GM12878 (cell line): ENCODE data around the gene RUNX3.

Experiments
- BRCA1 ChIP-seq: IDR thresholded peaks from 2 replicates; pipeline ENCODE4 v1.6.1; 2011; ENCODE audit warnings: low read depth, low read length, improper control_type of control experiment
- CBX5 ChIP-seq: sonication (generic); IDR thresholded peaks from 2 replicates; pipeline ENCODE4 v1.6.1; 2016; ENCODE audit warnings: low read depth, moderate library complexity, mild to moderate bottlenecking, inconsistent platforms
- CTCF ChIP-seq, 3 experiments: IDR thresholded peaks in 2 of 3; conservative IDR thresholded peaks in 1 of 3; 2 replicates each; pipeline ENCODE4 v1.5.1; 2011; ENCODE audit warnings: low read depth in 3 of 3, low read length in 3 of 3, mild to moderate bottlenecking in 3 of 3, control low read depth in 2 of 3, moderate library complexity in 2 of 3, inconsistent platforms in 1 of 3, mixed read lengths in 1 of 3; ENCODE audit not compliant: control insufficient read depth in 2 of 3, insufficient read depth in 1 of 3; ENCODE audit errors: extremely low read depth in 1 of 3
- FOXK2 ChIP-seq: fragments of 450-650 bp; IDR thresholded peaks from 2 replicates; pipeline ENCODE4 v1.6.1; 2017; ENCODE audit warnings: mild to moderate bottlenecking, moderate library complexity
- NFYB ChIP-seq: IDR thresholded peaks from 2 replicates; pipeline ENCODE4 v1.6.1; 2011; ENCODE audit warnings: low read depth, mild to moderate bottlenecking, low read length, improper control_type of control experiment, moderate library complexity; ENCODE audit not compliant: insufficient read depth
- POLR2AphosphoS5 ChIP-seq: IDR thresholded peaks from 2 replicates; pipeline ENCODE4 v1.6.1; 2011; ENCODE audit warnings: mild to moderate bottlenecking, low read length, inconsistent platforms
- RFX5 ChIP-seq: IDR thresholded peaks from 2 replicates; pipeline ENCODE4 v1.6.1; 2011; ENCODE audit warnings: low read depth, low read length, improper control_type of control experiment
- SMC3 ChIP-seq: IDR thresholded peaks from 2 replicates; pipeline ENCODE4 v1.6.1; 2011; ENCODE audit warnings: low read length, improper control_type of control experiment, borderline replicate concordance
- SP1 ChIP-seq: IDR thresholded peaks from one replicate; pipeline ENCODE4 v1.6.1; 2011; ENCODE audit warnings: low read depth, low read length
- TCF12 ChIP-seq: IDR thresholded peaks from 2 replicates; pipeline ENCODE4 v1.6.1; 2011; ENCODE audit warnings: low read depth, mild to moderate bottlenecking, low read length

GRCh38 chr1:24921938-24922662 is 8.0 kb downstream of the RUNX3 start:
- TF ChIP-seq TCF12 (no peak), FOXK2 (no peak), POLR2AphosphoS5 (no peak), NFYB (no peak), CTCF (IDR thresholded peaks at IDR 0.05 in 2 of 3, conservative IDR thresholded peaks at IDR 0.05 in 1 of 3; ENCODE audit: control insufficient read depth in 2 of 3, extremely low read depth in 1 of 3, insufficient read depth in 1 of 3, low read depth in 3 of 3, low read length in 3 of 3) (no peak), CBX5 (no peak), RFX5 (no peak), SP1 (no peak), BRCA1 (no peak), SMC3 (no peak)
